ENCODE results near the gene CACNG3. TPM values are rescaled to one million over a fixed set of nuclear protein-coding genes. Genes with fewer than 3 reads are reported as not detected.

CACNG3 gene
- total and polyA plus RNA-seq, 2 of the 4 experiments (the other 2 are of a cell fraction) = not detected

DNA sequence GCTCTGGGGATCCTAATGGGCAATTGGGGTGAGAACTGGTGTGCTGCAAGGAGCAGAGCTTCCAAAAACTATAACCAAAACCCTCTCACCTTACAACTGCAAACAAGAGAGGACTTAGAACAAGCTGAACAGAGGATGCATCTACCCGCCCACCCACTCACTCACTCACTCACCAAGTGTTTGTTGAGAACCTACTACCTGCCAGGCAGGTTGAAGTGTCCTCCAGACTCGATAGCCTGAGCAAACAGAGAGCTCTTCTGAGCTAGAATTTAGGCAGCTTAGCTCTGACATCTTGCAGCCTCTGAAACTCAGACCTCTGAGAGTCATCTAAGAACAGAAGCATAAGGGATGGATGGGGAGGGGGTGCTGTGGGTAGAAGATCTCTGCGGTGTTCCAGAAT lies 41.2 kb downstream of the CACNG3 start:
- Histone ChIP-seq H3K4me1 (ENCODE audit: control insufficient read depth, insufficient read depth, low read length) (no peaks in the 10 kb centered on the region), H3K4me2 (ENCODE audit: low read depth, low read length) (no peak overlapping the region), H4K20me1 (ENCODE audit: insufficient read depth, low read length) (no peaks in the 10 kb centered on the region), H4K8ac (ENCODE audit: low read depth in 2 of 2, low read length in 2 of 2) (no peak overlapping the region), H3K23ac (ENCODE audit: low read depth, low read length) (no peak overlapping the region), H2BK20ac (ENCODE audit: low read depth, low read length) (no peak overlapping the region), H2AK9ac (replicated peaks; ENCODE audit: low read depth, low read length, poor library complexity) (no peak overlapping the region), H2BK5ac (ENCODE audit: low read depth, low read length, poor library complexity, severe bottlenecking) (no peak overlapping the region), H3K18ac (ENCODE audit: low read depth, low read length) (no peak overlapping the region), H2AK5ac (ENCODE audit: low read depth, low read length) (no peak overlapping the region), H3K27ac (ENCODE audit: insufficient read depth, low read length) (no peak overlapping the region), H3K9me3 (ENCODE audit: control insufficient read depth, insufficient read depth, low read length) (no peaks in the 10 kb centered on the region), H3K14ac (replicated peaks; ENCODE audit: low read depth, low read length) (no peak overlapping the region), H2AFZ (replicated peaks; ENCODE audit: low read length, poor library complexity) (no peak overlapping the region), H3K4ac (ENCODE audit: low read depth, low read length) (no peak overlapping the region), H3K4me3 (ENCODE audit: insufficient read depth, low read depth, low read length) (no peak overlapping the region), H3K36me3 (ENCODE audit: control insufficient read depth, insufficient read depth, low read length) (no peaks in the 10 kb centered on the region), H2BK120ac (ENCODE audit: low read depth, low read length) (no peak overlapping the region), H3K9me1 (ENCODE audit: insufficient read depth, low read length) (no peaks in the 10 kb centered on the region), H4K91ac (ENCODE audit: insufficient read depth, low read depth, low read length) (no peak overlapping the region), H3K9ac (ENCODE audit: low read depth, low read length) (no peak overlapping the region), H3K56ac (ENCODE audit: extremely low read depth, insufficient read depth, low read length) (no peak overlapping the region), H4K5ac (ENCODE audit: low read depth, low read length) (no peak overlapping the region), H2BK15ac (ENCODE audit: low read depth, low read length) (no peak overlapping the region), H3K79me1 (ENCODE audit: low read depth in 1 of 2, low read length in 2 of 2) (no peaks in the 10 kb centered on the region), H3K27me3 (ENCODE audit: control insufficient read depth, insufficient read depth, low read length) (no peaks in the 10 kb centered on the region)
- no TSS peak for BruUV-seq (replicated peaks)
- DNase-seq = no peak
- dilution Hi-C loops (cut with HindIII; ENCODE audit: low sequenced_read_pairs, unreplicated experiment) = no loop called here
- POLR2A ChIA-PET (ENCODE audit: unreplicated experiment) = no interaction called here
- in situ Hi-C loops (cut with MboI; ENCODE audit: low sequenced_read_pairs) = no loop called here
- intact Hi-C loops (cut with micrococcal nuclease) = no loop called here
- WGBS, 2 experiments (ENCODE audit: extremely low coverage in 2 of 2, insufficient read length in 1 of 2) = no CpG with 5 or more reads among the region's 3 CpGs
- ATAC-seq (ENCODE audit: low read depth) = no peak
- TF ChIP-seq, protein P1, sequence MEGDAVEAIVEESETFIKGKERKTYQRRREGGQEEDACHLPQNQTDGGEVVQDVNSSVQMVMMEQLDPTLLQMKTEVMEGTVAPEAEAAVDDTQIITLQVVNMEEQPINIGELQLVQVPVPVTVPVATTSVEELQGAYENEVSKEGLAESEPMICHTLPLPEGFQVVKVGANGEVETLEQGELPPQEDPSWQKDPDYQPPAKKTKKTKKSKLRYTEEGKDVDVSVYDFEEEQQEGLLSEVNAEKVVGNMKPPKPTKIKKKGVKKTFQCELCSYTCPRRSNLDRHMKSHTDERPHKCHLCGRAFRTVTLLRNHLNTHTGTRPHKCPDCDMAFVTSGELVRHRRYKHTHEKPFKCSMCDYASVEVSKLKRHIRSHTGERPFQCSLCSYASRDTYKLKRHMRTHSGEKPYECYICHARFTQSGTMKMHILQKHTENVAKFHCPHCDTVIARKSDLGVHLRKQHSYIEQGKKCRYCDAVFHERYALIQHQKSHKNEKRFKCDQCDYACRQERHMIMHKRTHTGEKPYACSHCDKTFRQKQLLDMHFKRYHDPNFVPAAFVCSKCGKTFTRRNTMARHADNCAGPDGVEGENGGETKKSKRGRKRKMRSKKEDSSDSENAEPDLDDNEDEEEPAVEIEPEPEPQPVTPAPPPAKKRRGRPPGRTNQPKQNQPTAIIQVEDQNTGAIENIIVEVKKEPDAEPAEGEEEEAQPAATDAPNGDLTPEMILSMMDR (conservative IDR thresholded peaks at IDR 0.05; ENCODE audit: low read depth, low read length) = no peak
- TF ChIP-seq RAD21 (IDR thresholded peaks at IDR 0.05; ENCODE audit: low read length) (no peak), MAZ (IDR thresholded peaks at IDR 0.05; ENCODE audit: borderline replicate concordance, low read depth, low read length) (no peak), RCOR1 (IDR thresholded peaks at IDR 0.05; ENCODE audit: insufficient replicate concordance, low read length) (no peak), RFX5 (IDR thresholded peaks at IDR 0.05; ENCODE audit: low read depth, low read length) (no peak), POLR2A (IDR thresholded peaks at IDR 0.05; ENCODE audit: low read depth, low read length) (no peak), FOS (IDR thresholded peaks at IDR 0.05; ENCODE audit: low read depth, low read length) (no peak)
- CTCF ChIA-PET = no interaction called here
